Astrocyte of the cerebellum (primary cell): Measurements from ENCODE around the gene AGBL1.

ENCODE experiments used
- DNase-seq: peaks from one replicate; pipeline ENCODE4 v3.0.0-alpha.2; 2011; ENCODE audit warnings: low read depth
- H3K4me3 ChIP-seq: 2 replicates; pipeline ENCODE4 v1.5.1; 2011; ENCODE audit warnings: mild to moderate bottlenecking, low read depth, low read length, moderate library complexity
- in situ Hi-C: cut with HindIII; loops from 2 replicates; pipeline ENCODE4 v1.10.0; 2017; ENCODE audit warnings: low sequenced_read_pairs
- TF ChIP-seq, protein P1 (sequence below): IDR thresholded peaks from 2 replicates; pipeline ENCODE4 v1.5.1; 2012; ENCODE audit warnings: low read length, low read depth, moderate library complexity, mild to moderate bottlenecking; ENCODE audit errors: missing control alignments

AGBL1 gene

DNA sequence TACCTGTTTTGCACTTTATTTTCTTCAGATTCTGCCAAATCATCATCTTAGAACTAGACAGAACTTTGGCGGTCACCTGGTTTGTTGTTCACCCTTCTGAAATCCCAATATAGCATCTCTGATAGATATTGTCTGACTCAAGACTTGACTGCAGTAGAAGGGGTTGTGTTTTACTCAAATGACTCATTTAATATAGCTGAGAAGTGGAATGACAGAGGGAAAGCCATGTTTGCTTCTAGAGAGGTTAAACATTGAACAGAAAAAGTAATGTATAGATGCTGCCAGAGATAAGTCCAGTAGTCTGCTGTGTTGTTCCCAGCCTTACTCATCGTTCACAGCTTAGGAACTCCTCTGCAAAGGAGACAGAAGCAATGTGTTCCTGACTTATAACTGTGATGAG, 402.0 kb downstream of the AGBL1 start:
- no peak overlapping the region for H3K4me3 ChIP-seq
- TF ChIP-seq, protein P1, sequence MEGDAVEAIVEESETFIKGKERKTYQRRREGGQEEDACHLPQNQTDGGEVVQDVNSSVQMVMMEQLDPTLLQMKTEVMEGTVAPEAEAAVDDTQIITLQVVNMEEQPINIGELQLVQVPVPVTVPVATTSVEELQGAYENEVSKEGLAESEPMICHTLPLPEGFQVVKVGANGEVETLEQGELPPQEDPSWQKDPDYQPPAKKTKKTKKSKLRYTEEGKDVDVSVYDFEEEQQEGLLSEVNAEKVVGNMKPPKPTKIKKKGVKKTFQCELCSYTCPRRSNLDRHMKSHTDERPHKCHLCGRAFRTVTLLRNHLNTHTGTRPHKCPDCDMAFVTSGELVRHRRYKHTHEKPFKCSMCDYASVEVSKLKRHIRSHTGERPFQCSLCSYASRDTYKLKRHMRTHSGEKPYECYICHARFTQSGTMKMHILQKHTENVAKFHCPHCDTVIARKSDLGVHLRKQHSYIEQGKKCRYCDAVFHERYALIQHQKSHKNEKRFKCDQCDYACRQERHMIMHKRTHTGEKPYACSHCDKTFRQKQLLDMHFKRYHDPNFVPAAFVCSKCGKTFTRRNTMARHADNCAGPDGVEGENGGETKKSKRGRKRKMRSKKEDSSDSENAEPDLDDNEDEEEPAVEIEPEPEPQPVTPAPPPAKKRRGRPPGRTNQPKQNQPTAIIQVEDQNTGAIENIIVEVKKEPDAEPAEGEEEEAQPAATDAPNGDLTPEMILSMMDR: no peak
- DNase-seq: no peak
- in situ Hi-C loops: loop anchor here (5.0 kb wide), 1 partner anchor 49 kb away; no protein-coding TSS in a partner anchor

DNA sequence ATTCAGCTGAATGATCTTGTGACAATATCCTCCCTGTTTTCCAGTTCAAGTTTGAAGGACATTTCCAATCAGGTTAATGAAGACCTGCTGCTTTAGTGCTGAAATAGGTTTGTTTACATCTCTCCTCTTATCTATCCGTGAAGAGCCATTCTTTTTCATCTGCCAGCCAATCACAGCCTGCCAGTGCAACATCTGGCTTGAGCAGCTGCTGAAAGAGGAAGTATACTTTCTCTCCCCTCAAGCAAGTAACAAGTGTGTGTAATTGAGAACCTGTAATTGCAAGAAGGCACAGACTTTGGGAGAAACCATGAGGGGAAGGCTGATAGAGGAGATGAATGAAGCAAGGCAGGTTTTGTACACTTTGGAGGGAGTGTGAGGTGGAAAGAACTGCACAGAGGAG, 404.3 kb downstream of the AGBL1 start:
- no peak overlapping the region for H3K4me3 ChIP-seq
- in situ Hi-C loops: loop anchor here (5.0 kb wide), 1 partner anchor 52 kb away; no protein-coding TSS in a partner anchor
- DNase-seq: no peak
- TF ChIP-seq, protein P1: no peak

DNA sequence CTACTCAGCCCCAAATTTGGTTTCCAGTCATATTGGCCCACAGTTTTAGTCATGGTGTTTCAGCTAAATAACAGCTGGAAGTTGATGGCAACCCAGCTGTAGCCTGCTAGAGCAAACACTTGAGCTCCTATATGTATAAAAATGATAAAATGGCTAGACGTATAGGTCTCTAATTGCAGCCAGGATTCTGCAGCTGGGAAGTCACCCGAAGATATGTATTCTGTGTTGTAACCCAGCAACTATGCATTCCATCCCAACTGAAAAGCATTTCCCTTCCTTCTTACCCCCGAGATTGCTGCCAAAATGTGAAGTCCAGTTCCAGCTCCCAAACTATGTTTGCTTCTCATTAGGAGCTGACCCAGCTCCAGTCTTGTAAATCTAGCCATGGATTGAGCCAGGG, 408.4 kb downstream of the AGBL1 start:
- in situ Hi-C loops: no loop called here
- TF ChIP-seq, protein P1: no peak
- DNase-seq: no peak
- no peak overlapping the region for H3K4me3 ChIP-seq

DNA sequence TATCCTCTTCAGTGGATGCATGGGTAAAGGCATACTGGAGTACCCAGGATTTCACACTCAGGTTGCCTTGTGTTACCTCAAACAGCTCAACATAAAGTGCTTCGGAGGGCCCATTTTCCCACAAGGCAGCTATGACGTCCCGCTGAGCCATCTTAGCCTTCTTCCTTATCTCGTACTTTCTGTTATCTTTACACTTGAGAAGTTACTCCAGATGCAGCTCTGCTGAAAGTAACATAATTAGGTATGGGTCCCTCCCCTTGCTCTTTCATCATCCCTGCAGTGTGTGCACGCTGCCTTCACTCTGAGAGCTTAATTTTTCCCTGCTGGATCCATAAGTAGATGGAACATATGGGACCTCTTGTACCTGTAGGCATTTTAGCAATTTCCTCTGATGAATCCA, 410.3 kb downstream of the AGBL1 start:
- TF ChIP-seq, protein P1: no peak
- no peak for DNase-seq
- in situ Hi-C loops: no loop called here
- H3K4me3 ChIP-seq: no peak overlapping the region

DNA sequence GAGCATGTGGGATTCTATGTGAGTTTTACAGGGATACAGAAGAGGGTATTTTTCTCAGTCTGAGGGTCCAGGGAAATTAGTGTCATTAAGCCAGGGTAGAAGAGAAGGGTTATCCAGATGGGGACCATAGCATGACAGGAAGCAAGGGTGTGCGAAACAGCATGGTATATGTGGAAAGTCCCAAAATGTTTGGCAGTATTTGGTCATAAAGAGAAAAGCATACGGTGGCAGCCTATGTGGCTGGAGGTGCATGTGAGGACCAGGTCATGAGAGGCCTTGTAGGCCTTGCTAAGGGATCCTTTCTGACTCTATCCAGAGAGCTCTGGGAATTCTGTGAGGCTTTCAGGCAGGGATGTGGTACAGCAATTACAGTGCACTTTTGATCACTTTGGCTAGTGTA, 411.4 kb downstream of the AGBL1 start:
- TF ChIP-seq, protein P1: no peak
- H3K4me3 ChIP-seq: no peak overlapping the region
- in situ Hi-C loops: no loop called here
- no peak for DNase-seq

DNA sequence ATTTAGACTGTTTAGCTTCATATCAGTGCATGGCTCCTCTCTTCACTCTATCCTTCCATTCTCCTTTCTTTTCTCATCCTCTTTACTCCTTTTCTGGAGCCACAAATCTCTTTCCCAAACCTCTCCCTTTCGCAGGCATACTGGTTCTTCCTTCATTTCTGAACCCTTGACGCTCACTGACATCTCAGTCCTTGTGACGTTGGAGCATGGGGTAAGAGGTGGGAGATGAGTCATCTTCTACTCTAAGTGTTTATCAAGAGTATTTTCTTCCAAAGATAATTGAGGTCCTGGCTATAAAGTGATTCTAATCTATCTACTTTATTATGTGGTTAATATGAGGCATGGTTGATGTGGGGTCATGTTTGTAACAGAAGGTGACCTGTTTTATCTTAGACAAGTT, 414.2 kb downstream of the AGBL1 start:
- in situ Hi-C loops: no loop called here
- no peak for DNase-seq
- TF ChIP-seq, protein P1: no peak
- H3K4me3 ChIP-seq: no peak overlapping the region

DNA sequence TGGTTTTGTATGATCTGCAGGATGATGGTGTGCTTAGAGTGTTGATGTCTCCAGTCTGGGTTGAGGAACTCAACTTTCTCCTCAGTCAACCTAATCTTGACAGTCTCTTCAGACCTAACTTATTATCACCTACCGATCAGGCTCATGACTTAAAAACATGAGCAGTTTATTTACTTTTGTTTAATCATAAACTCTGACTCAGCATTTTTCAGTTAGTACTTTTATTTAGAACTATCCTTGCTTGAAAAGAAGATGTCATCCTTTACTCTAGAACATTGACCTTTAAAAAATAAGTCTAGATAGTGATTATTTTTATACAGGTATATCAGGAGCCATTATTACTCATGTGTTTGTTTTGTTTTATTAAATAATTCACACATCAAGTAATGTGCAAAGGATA, 414.8 kb downstream of the AGBL1 start:
- TF ChIP-seq, protein P1: no peak
- in situ Hi-C loops: no loop called here
- H3K4me3 ChIP-seq: no peak overlapping the region
- DNase-seq: no peak
